H54 (cell line): Measurements from ENCODE around the gene NEGR1.

ENCODE experiments used
- DNase-seq: peaks from one replicate; pipeline ENCODE4 v3.0.0; 2011; ENCODE audit warnings: low spot score, mixed read lengths; ENCODE audit not compliant: insufficient read length
- FAIRE-seq: peaks from 3 replicates; lab custom pipeline; 2011; peaks lifted over from hg19 to GRCh38; lab: Jason Lieb, UNC
- POLR2A ChIP-seq: IDR thresholded peaks from 2 replicates; pipeline ENCODE4 v1.6.1; 2011; ENCODE audit warnings: low read depth, mild to moderate bottlenecking, low read length

The NEGR1 gene

DNA sequence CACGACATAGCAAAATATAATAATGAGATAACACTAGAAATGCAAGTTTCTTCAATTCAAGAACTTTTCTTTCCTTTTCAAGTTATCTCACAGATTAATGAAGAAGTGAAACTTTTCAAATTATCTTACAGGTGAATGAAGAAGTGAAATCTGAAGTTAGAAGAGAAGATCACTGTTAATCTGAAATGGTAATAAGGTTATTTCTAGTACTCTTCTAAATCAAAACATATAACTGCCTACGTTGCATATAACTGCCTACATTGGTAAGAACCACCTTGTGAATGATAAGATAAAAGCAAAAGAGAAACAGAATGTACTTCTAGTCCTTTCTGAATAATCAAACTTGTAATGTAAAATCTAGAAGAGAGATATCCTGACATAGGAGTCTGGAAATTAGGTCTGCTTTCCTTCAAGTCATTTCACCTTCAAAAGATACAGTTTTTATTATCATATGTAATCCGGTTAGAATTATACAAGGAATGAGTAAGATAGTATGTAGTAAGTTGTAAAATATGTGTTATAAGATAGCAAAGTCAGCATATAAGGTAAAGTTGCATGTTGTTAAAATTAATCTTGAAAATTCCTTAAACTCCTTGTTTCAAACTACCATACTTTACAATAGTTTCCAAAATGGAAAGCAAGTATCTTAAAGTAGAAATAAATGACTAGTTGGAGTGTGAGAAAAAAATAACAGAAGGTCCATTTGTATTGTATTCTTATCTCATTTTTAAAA lies 679.1 kb downstream of the NEGR1 start:
- no peak for FAIRE-seq
- DNase-seq, result no peak
- no peak for TF ChIP-seq POLR2A

DNA sequence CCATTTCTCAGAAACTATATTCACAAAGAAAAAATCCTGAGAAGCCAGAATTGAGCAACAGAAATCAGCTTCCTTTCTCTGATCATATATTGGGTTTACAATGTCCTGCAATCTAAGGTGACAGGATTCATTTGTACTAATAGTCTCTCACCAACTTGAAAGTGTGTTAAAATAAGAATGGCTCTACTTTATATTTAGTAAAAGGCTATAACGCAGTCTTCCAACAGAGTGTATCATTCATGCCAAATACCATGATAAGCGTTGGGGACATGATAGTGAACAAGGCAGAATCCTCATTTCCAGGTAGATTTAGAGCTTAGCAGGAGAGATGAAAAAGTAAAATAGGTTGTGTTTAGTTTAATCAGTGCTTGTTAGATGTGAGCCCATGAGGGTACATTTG lies 682.3 kb downstream of the NEGR1 start:
- FAIRE-seq, result no peak
- TF ChIP-seq POLR2A, result no peak
- no peak for DNase-seq

DNA sequence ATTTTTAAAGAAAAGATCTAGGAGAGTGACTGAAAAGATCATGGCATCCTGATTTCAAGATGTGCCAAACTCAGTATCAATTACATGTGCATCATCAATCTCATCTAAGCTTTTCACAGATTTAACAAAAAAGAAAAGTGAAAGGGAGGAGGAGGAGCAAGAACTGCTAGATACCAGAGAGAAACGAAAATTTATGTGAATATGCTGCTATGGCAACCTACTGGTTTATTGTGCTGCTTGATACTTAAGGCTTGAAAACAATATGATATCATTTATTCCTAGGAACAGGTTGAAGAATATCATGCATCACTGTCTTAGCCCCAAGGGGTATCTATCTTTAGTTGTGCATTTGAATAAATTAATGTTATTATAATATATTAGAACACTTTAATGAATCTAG lies 683.0 kb downstream of the NEGR1 start:
- DNase-seq (no peak), FAIRE-seq (no peak)
- TF ChIP-seq POLR2A, result no peak

DNA sequence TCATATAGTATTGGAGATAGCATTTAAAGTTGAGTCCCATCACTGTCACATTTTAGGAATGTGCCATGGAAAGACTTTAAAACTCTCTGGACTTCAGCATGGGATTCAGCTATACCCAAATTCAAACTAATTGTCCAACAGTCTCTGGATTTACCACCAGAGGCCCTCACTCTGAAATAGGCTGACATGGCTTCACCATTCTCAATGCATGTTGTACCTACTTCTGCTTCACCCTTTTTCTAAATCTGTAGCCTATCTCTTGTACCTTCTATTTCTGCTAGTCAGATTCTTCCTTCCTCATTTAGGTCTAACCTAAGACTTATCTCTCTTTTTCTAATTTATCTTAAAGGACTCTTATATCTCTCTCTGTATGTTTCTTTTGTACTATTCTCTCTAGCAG lies 688.8 kb downstream of the NEGR1 start:
- TF ChIP-seq POLR2A, result no peak
- DNase-seq (no peak), FAIRE-seq (no peak)

DNA sequence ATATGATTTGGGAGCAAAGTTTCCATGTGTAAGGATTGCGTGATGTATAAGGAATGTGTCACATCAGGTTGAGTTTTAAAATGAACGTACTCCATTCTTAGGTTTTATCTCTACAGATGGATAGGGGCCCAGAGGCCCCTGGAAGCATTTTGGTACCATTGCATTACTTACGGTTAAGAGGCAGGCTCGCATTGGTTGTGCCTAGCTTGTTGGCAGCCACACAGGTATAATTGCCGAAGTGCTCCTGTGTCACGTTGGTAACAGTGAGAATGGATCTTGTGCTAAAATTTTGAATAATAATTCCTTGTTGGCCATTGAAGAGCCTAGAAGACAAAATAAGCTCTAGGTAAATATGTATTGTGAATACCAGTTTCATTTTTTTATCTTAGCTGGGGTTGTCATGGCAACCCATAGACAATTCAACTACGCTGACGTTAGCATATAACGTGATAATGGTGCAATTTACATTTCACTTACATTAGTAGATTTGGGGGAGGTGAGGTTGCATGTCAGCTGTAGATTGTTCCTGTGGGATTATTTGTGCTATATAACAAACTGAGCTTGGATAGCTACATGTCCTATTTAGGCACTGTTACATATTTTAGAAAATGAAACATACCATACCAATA lies 689.6 kb downstream of the NEGR1 start:
- no peak for FAIRE-seq
- no peak for DNase-seq
- TF ChIP-seq POLR2A, result no peak

DNA sequence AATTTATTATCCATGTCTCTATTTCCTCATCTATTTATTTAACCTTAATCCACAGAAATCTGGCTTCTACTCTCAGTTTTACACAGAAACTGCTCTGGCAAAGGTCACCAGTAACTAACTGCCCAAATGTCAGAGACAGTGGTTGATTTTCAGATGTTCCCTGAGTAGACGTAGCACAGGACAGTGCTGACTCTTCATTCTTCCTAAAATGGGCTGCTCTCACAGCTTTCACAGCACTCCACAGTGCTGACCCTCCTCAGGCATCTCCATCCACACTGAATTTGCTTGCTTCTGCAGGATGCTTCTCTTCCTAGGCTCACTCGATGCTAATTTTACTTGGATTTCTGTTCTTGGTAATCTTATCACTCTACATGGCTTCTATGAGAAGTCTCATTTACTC lies 693.3 kb downstream of the NEGR1 start:
- no peak for FAIRE-seq
- TF ChIP-seq POLR2A, result no peak

DNA sequence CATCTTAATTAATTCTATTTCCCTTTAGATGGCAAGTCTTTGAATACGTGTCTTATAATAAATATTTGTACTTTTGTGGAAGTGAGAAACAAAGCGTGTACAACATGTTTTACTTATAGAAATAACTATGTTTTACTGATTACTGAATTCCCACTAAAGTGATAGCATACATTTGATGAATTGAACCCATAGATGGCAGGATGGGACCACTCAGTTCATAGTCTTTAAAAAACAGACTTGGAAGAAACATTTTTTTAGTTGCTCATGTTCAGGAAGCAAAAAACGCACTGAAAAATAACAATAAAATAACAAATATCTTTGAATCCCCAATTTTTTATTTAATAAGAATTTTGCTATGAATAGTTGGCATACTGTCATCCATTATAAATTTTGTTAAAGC lies 694.4 kb downstream of the NEGR1 start:
- DNase-seq (no peak), FAIRE-seq (no peak)
- TF ChIP-seq POLR2A, result no peak

More for the DNA sequence above, 693.3 kb downstream of the NEGR1 start:
- DNase-seq, result no peak

DNA sequence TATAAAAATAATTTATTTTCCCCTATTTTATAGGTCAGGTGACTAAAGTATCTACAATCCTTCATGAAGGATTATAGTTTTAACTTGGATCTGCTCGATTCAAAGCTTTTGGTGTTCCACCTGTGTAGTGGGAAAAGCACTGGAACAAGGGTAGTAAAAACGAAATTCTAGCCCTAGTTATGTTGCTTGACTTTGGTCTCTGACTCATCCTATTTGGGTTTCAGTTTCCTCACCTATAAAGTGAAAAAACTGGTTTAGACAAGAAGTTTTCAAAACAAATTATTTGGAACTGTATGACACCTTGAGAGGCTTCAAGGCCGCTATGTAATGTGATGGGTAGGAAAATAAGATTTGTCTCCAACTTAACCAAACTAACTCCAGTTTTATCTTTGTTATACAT lies 696.3 kb downstream of the NEGR1 start:
- no peak for DNase-seq
- no peak for FAIRE-seq
- no peak for TF ChIP-seq POLR2A

DNA sequence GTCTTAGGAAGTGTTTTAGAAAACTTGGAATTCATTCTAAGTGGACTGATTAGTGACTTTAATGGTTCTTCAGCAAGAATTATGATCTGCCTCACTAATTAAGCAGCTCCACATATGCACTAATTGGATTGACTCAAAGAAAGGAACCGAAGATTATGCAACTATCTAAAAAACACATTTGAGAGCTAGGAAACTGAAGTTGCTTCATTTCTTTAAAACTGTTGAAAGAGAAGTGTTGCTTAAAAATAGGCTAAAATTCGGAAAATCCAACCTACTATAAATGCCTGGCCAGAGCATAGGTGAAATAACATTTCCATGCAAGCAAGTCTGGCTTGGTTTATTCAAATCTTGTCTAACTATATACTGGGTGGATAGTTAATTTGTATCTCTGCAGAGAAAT lies 698.6 kb downstream of the NEGR1 start:
- DNase-seq (no peak), FAIRE-seq (no peak)
- no peak for TF ChIP-seq POLR2A

DNA sequence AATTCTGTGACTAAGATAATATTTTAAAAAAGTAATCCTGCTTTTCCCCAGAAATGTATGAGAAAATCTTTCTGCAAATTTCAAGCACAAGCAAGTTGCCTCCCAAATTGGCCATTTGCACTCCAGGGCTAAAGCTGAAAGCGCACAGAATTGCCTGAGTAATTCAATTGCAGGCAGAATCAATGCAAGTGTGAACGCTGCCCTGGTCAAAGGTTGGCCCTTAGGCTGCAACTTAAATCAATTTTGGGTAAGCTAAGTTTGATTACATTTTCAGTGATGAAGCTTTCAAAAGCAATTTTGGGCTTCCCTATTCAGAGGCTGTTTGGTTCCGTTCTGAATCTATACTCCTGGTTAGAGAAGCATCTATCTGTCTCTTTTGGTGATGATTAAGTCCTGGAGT lies 699.7 kb downstream of the NEGR1 start:
- FAIRE-seq, result no peak

DNA sequence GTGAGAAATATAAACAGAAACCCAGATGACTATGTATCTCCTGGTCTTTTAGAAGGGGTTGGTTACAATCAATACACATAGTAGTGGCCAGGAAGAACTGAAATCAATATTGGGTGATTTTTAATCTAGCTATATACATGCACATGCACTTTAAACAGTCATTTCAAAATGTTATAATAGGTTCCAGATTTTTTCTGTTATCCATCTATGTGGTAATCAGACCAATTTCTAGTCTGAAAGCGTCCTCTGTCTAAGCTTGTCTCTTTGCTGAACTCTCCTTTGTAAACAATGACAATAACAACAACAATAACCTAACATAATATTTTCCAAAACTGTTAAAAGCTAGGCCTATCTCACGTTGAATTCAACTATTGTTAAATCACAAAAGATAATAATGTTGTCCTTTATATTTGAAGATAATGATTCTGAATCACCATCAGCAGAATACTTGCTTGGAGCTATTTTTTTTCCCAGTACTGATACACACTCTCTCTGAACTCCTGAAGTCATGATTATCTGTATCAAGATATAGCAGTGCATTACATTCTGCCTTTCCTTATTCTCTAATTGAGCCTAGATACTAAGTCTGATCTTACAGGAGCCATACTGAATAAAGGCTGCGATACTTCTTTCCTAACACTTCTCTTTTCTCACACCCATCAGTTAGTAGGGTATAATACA lies 704.7 kb downstream of the NEGR1 start:
- DNase-seq (no peak), FAIRE-seq (no peak)
- TF ChIP-seq POLR2A, result no peak

More for the DNA sequence above, 699.7 kb downstream of the NEGR1 start:
- no peak for DNase-seq
- TF ChIP-seq POLR2A, result no peak

DNA sequence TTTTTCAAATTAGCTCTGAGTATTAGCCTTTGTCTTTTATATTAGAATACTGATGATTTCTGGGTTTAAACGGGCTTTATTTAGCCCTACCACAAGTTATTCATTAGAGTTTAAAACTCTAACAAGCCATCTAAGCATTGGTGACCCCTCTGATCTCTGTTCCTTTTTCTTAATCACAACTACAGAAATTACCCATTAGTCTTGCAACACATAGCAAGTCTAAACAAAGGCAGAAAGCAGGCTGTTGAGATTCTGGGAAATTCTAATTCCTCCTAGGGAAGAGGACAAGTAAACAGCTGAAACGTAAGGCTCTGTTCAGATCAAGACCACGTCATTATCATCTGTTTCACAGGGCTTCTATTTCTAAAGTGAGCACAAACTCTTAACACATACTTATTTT lies 710.3 kb downstream of the NEGR1 start:
- DNase-seq (no peak), FAIRE-seq (no peak)
- no peak for TF ChIP-seq POLR2A

DNA sequence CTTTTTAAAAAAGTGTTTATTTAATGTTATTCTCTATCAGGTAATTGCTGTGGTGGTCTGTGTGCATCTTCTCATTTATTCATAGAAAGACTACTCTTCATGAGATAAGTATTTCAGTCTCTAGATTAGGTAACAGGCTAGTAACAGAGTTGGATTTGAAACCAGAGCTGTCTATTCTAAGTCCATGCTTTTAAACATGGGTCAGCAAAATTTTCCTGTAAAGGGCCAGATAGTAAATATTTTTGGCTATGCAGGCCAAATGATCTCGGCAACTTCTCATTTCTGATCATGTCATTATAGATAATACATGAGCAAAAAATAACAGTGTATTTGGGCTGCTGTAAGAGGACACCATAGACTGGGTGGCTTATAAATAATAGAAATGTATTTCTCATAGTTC lies 715.9 kb downstream of the NEGR1 start:
- DNase-seq (no peak), FAIRE-seq (no peak)
- no peak for TF ChIP-seq POLR2A

DNA sequence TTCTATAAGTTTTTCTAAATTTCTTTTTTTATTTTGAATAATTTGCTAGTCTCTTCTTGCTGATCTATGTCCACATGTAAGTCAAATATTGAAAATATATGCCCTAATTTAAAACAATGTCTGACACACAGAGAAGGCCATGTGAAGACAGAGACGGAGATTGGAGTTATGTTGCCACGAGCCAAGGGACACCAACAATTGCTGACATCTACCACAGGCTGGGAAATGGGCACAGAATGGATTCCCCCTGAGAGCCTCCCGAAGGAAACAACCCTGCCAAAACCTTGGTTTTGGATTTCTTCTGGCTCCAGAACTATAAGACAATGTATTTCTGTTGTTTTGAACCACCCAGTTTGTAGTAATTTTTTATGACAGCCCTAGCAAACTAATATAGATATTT lies 716.5 kb downstream of the NEGR1 start:
- TF ChIP-seq POLR2A, result no peak
- FAIRE-seq (no peak), DNase-seq (no peak)
